Neural cell (in vitro differentiated cells): ENCODE data around the gene EPS8. TPM values are rescaled to one million over a fixed set of nuclear protein-coding genes. Genes with fewer than 3 reads are reported as not detected.

Experiments used
- H2AFZ ChIP-seq: fragments of 200-600, 300-800 bp; sonication (generic), shearing (Covaris generic); 2 replicates; pipeline ENCODE4 v1.6.0; 2014; ENCODE audit warnings: low read depth, mild to moderate bottlenecking, antibody characterized with exemption, low read length, moderate library complexity
- H3F3A ChIP-seq: fragments of 200-600 bp; shearing (Covaris generic); 2 replicates; pipeline ENCODE4 v1.6.1; 2016; ENCODE audit warnings: mild to moderate bottlenecking, moderate library complexity, mixed read lengths, antibody characterized with exemption, low read length; ENCODE audit not compliant: insufficient read depth, poor library complexity, severe bottlenecking
- H3K27ac ChIP-seq: fragments of 200-600, 300-800 bp; sonication (generic), shearing (Covaris generic); 2 replicates; pipeline ENCODE4 v1.5.1; 2014; ENCODE audit warnings: mild to moderate bottlenecking, low read length, moderate library complexity
- H3K27me3 ChIP-seq: fragments of 300-800, 200-600 bp; sonication (generic), shearing (Covaris generic); 2 replicates; pipeline ENCODE4 v1.6.0; 2014; ENCODE audit warnings: mild to moderate bottlenecking, low read depth, low read length, moderate library complexity; ENCODE audit not compliant: insufficient read depth
- H3K36me3 ChIP-seq: fragments of 300-800, 200-600 bp; sonication (generic), shearing (Covaris generic); 2 replicates; pipeline ENCODE4 v1.5.1; 2014; ENCODE audit warnings: mild to moderate bottlenecking, antibody characterized with exemption, low read length, moderate library complexity; ENCODE audit not compliant: insufficient read depth
- H3K4me2 ChIP-seq: fragments of 300-800, 200-600 bp; sonication (generic), shearing (Covaris generic); 2 replicates; pipeline ENCODE4 v1.6.0; 2014; ENCODE audit warnings: mild to moderate bottlenecking, low read length
- H3K4me3 ChIP-seq: fragments of 300-800, 200-600 bp; sonication (generic), shearing (Covaris generic); 2 replicates; pipeline ENCODE4 v1.5.1; 2014; ENCODE audit warnings: mild to moderate bottlenecking, low read length, moderate library complexity
- H3K79me2 ChIP-seq: fragments of 200-600 bp; shearing (Covaris generic); replicated peaks from 2 replicates; pipeline ENCODE4 v1.6.0; 2014; ENCODE audit warnings: mild to moderate bottlenecking, low read length, moderate library complexity; ENCODE audit not compliant: insufficient read depth
- H3K9ac ChIP-seq: fragments of 300-800, 200-600 bp; sonication (generic), shearing (Covaris generic); 2 replicates; pipeline ENCODE4 v1.6.1; 2016; ENCODE audit warnings: mild to moderate bottlenecking, low read length, mixed read lengths
- H3K9me2 ChIP-seq: fragments of 200-600 bp; shearing (Covaris generic); 2 replicates; pipeline ENCODE4 v1.6.1; 2016; ENCODE audit warnings: mild to moderate bottlenecking, low read length, mixed read lengths; ENCODE audit not compliant: insufficient read depth
- H3K9me3 ChIP-seq: fragments of 200-600, 300-800 bp; sonication (generic), shearing (Covaris generic); 2 replicates; pipeline ENCODE4 v1.6.1; 2016; ENCODE audit warnings: mild to moderate bottlenecking, mixed run types, low read length, moderate library complexity, mixed read lengths
- H4K20me1 ChIP-seq: fragments of 200-600 bp; shearing (Covaris generic); 2 replicates; pipeline ENCODE4 v1.6.1; 2016; ENCODE audit warnings: mild to moderate bottlenecking, mixed run types; ENCODE audit not compliant: insufficient read depth
- CTCF ChIP-seq: fragments of 450-650 bp; IDR thresholded peaks from 2 replicates; pipeline ENCODE4 v1.5.1; 2014; ENCODE audit warnings: antibody characterized with exemption, mild to moderate bottlenecking, moderate library complexity; ENCODE audit not compliant: poor library complexity, severe bottlenecking
- EP300 ChIP-seq: fragments of 450-650 bp; conservative IDR thresholded peaks from 2 replicates; pipeline ENCODE4 v1.6.1; 2014; ENCODE audit warnings: antibody characterized with exemption, mild to moderate bottlenecking, moderate library complexity; ENCODE audit not compliant: poor library complexity, severe bottlenecking
- EZH2 ChIP-seq: fragments of 200-600, 300-800 bp; shearing (Covaris generic), sonication (generic); IDR thresholded peaks from 2 replicates; pipeline ENCODE4 v1.6.1; 2014; ENCODE audit warnings: antibody characterized with exemption, low read length, borderline replicate concordance, mild to moderate bottlenecking; ENCODE audit not compliant: insufficient read depth, poor library complexity, severe bottlenecking
- MXI1 ChIP-seq: fragments of 450-650 bp; conservative IDR thresholded peaks from 2 replicates; pipeline ENCODE4 v1.6.1; 2014; ENCODE audit warnings: antibody characterized with exemption, mild to moderate bottlenecking; ENCODE audit not compliant: poor library complexity, severe bottlenecking
- POLR2AphosphoS5 ChIP-seq: IDR thresholded peaks from 2 replicates; pipeline ENCODE4 v1.6.1; 2012
- RAD21 ChIP-seq: fragments of 450-650 bp; conservative IDR thresholded peaks from 2 replicates; pipeline ENCODE4 v1.6.1; 2014; ENCODE audit warnings: antibody characterized with exemption, mild to moderate bottlenecking, moderate library complexity
- REST ChIP-seq: IDR thresholded peaks from 2 replicates; pipeline ENCODE4 v1.6.1; 2012; ENCODE audit warnings: borderline replicate concordance
- SMC3 ChIP-seq: fragments of 450-650 bp; conservative IDR thresholded peaks from 2 replicates; pipeline ENCODE4 v1.6.1; 2014; ENCODE audit warnings: antibody characterized with exemption, mild to moderate bottlenecking, moderate library complexity; ENCODE audit not compliant: poor library complexity
- TAF1 ChIP-seq: IDR thresholded peaks from 2 replicates; pipeline ENCODE4 v1.6.1; 2012; ENCODE audit warnings: low read depth
- polyA plus RNA-seq: library from polyadenylated mRNA; depleted of rRNA; stranded (reverse); fragments of >200 nt; gene quantifications from 2 replicates; pipeline ENCODE4 v1.2.3, GENCODE V29; 2014

The EPS8 gene
- polyA plus RNA-seq, 1 donor from 2014 or later = 12.2 TPM

- Histone ChIP-seq H2AFZ (no peak overlapping the region), H3K27me3 (no peaks in the 10 kb centered on the region), H3K9me3 (no peaks in the 10 kb centered on the region), H3K9me2 (no peaks in the 10 kb centered on the region), H4K20me1 (no peaks in the 10 kb centered on the region), H3K4me2 (no peak overlapping the region), H3K79me2 (no peaks in the 10 kb centered on the region), H3K4me3 (no peak overlapping the region), H3K36me3 (no peaks in the 10 kb centered on the region), H3K9ac (no peak overlapping the region), H3K27ac (no peak overlapping the region), H3F3A (no peaks in the 10 kb centered on the region)
- TF ChIP-seq REST (no peak), TAF1 (no peak), SMC3 (no peak), EP300 (no peak), CTCF (no peak), RAD21 (no peak), MXI1 (no peak), EZH2 (no peak), POLR2AphosphoS5 (no peak)
Measured at GRCh38 chr12:15752785-15753184, 36.4 kb downstream of the EPS8 start.

GRCh38 chr12:15751741-15752140, 37.4 kb downstream of the EPS8 start:
- Histone ChIP-seq H3K9me3 (no peaks in the 10 kb centered on the region), H4K20me1 (no peaks in the 10 kb centered on the region), H3K4me2 (no peak overlapping the region), H2AFZ (no peak overlapping the region), H3K27ac (no peak overlapping the region), H3K79me2 (no peaks in the 10 kb centered on the region), H3K4me3 (no peak overlapping the region), H3K27me3 (no peaks in the 10 kb centered on the region), H3K9ac (no peak overlapping the region), H3F3A (no peaks in the 10 kb centered on the region), H3K9me2 (no peaks in the 10 kb centered on the region), H3K36me3 (no peaks in the 10 kb centered on the region)
- no peak for TF ChIP-seq TAF1
- no peak for TF ChIP-seq RAD21
- no peak for TF ChIP-seq POLR2AphosphoS5
- no peak for TF ChIP-seq SMC3
- TF ChIP-seq EZH2 = no peak
- TF ChIP-seq CTCF = no peak
- no peak for TF ChIP-seq MXI1
- TF ChIP-seq EP300 = no peak
- TF ChIP-seq REST = no peak
